HG03135 (cell line): ENCODE measurements around the gene DRD3.

Experiments
- ATAC-seq: cut with Tn5 transposase; IDR thresholded peaks from one replicate; pipeline ENCODE4 v1.9.1; 2021; ENCODE audit warnings: mild to moderate bottlenecking, moderate library complexity; ENCODE audit not compliant: unreplicated experiment

DRD3 gene

GRCh38 chr3:114080201-114080600 is 98.7 kb downstream of the DRD3 start:
- ATAC-seq: no peak

GRCh38 chr3:114079761-114080160 is 99.1 kb downstream of the DRD3 start:
- no peak for ATAC-seq

- no peak for ATAC-seq
Measured at GRCh38 chr3:114078126-114078525, 100.7 kb downstream of the DRD3 start.
